K562 (cell line): Measurements from ENCODE around the gene TTC9C. TPM values are rescaled to one million over a fixed set of nuclear protein-coding genes. Genes with fewer than 3 reads are reported as not detected.

ENCODE experiments used
- ATF7 ChIP-seq: fragments of 450-650 bp; IDR thresholded peaks from 2 replicates; pipeline ENCODE4 v1.7.1; 2014; ENCODE audit warnings: mild to moderate bottlenecking, moderate library complexity
- CEBPG ChIP-seq, 3 experiments: fragments of 200-800 bp in 1 of 3; sonication (Bioruptor generic) in 1 of 3; sonication (generic) in 1 of 3; formaldehyde crosslinking in 1 of 3; IDR thresholded peaks in 2 of 3; conservative IDR thresholded peaks in 1 of 3; 2 replicates each; pipeline versions ENCODE4 v1.6.1 to v1.8.0; 2016 to 2022; ENCODE audit warnings: missing compliant biosample characterization in 2 of 3, missing genetic modification characterization in 2 of 3, mild to moderate bottlenecking in 1 of 3, missing genetic modification reagents in 1 of 3
- E2F4 ChIP-seq: sonication (generic); formaldehyde crosslinking; IDR thresholded peaks from 2 replicates; pipeline ENCODE4 v1.8.0; 2022; ENCODE audit warnings: mild to moderate bottlenecking, low read depth, missing genetic modification reagents
- JUND ChIP-seq, 2 experiments: IDR thresholded peaks; 2 replicates in 1 of 2; 3 replicates in 1 of 2; pipeline ENCODE4 v1.6.1; 2011; ENCODE audit warnings: borderline replicate concordance in 2 of 2, low read depth in 2 of 2, low read length in 2 of 2, improper control_type of control experiment in 1 of 2, missing biosample characterization in 1 of 2, missing genetic modification characterization in 1 of 2, missing genetic modification reagents in 1 of 2
- NELFE ChIP-seq: IDR thresholded peaks from 2 replicates; pipeline ENCODE4 v1.6.1; 2011; ENCODE audit warnings: mild to moderate bottlenecking; ENCODE audit not compliant: insufficient read depth, insufficient read length
- PCBP2 ChIP-seq: fragments of 200-400 bp; formaldehyde crosslinking; IDR thresholded peaks from 2 replicates; pipeline ENCODE4 v1.6.1; 2018; ENCODE audit warnings: low read length, low read depth, mild to moderate bottlenecking, moderate library complexity; ENCODE audit not compliant: poor library complexity, severe bottlenecking
- SIN3A ChIP-seq, 2 experiments: fragments of 150-350 bp in 1 of 2; IDR thresholded peaks; 2 replicates each; pipeline ENCODE4 v1.6.1; 2011 to 2016; ENCODE audit warnings: borderline replicate concordance in 2 of 2, low read depth in 2 of 2, low read length in 2 of 2, mild to moderate bottlenecking in 2 of 2, moderate library complexity in 2 of 2; ENCODE audit not compliant: control insufficient read depth in 1 of 2
- SRF ChIP-seq, 2 experiments: fragments of 250-450, 450-650 bp in 1 of 2; sonication (Bioruptor Pico) in 1 of 2; sonication (generic) in 1 of 2; formaldehyde crosslinking; IDR thresholded peaks; 2 replicates each; pipeline versions ENCODE4 v1.5.0 to v1.5.1; 2020 to 2022; ENCODE audit warnings: mild to moderate bottlenecking in 1 of 2, missing genetic modification reagents in 1 of 2
- TEAD1 ChIP-seq, 2 experiments: fragments of 450-650 bp in 1 of 2; sonication (generic) in 1 of 2; formaldehyde crosslinking; IDR thresholded peaks; 2 replicates each; pipeline versions ENCODE4 v1.4.0 to v1.8.0; 2020 to 2022; ENCODE audit warnings: mild to moderate bottlenecking in 2 of 2, missing genetic modification reagents in 1 of 2
- TFAP4 ChIP-seq: sonication (generic); formaldehyde crosslinking; IDR thresholded peaks from 2 replicates; pipeline ENCODE4 v1.8.0; 2022; ENCODE audit warnings: missing genetic modification reagents, mild to moderate bottlenecking, moderate library complexity, borderline replicate concordance
- ZBTB49 ChIP-seq: sonication (generic); formaldehyde crosslinking; IDR thresholded peaks from 2 replicates; pipeline ENCODE4 v1.8.0; 2022; ENCODE audit warnings: missing genetic modification reagents, mild to moderate bottlenecking, borderline replicate concordance
- ZC3H11A ChIP-seq: IDR thresholded peaks from 2 replicates; pipeline ENCODE4 v1.6.1; 2012; ENCODE audit warnings: low read depth, low read length, improper control_type of control experiment
- ZNF140 ChIP-seq: fragments of 250-450 bp; sonication (Bioruptor Pico); IDR thresholded peaks from 2 replicates; pipeline ENCODE4 v1.8.0; 2021; ENCODE audit warnings: moderate library complexity, mild to moderate bottlenecking, inconsistent platforms
- ZNF77 ChIP-seq: fragments of 250-450 bp; sonication (Bioruptor Pico); IDR thresholded peaks from 2 replicates; pipeline ENCODE4 v1.5.0; 2020
- polyA plus RNA-seq, 8 experiments: library from polyadenylated mRNA; depleted of rRNA in 4 of 8; stranded (reverse) in 5 of 8; unstranded in 3 of 8; fragments of >200 nt; fragmentation: Nextera tagmentation in 2 of 8; fragmentation: Illumina TruSeq in 1 of 8; extraction: Ambion mirVana in 2 of 8; extraction: Trizol in 1 of 8; gene quantifications; 2 replicates each; pipeline versions ENCODE4 v1.2.1 to v1.2.3, GENCODE V29; 2011 to 2014; ENCODE audit warnings: inconsistent platforms in 1 of 8, missing spikeins in 1 of 8
- total RNA-seq, 7 experiments: library from RNA; depleted of rRNA in 6 of 7; stranded (reverse); fragments of >200 nt in 6 of 7; fragmentation: Illumina TruSeq in 2 of 7; extraction: Trizol in 2 of 7; gene quantifications; 2 replicates each; pipeline versions ENCODE4 v1.2.1 to v1.2.3, GENCODE V29; 2011 to 2021; ENCODE audit warnings: low replicate concordance in 1 of 7
- TF ChIP-seq, protein P1 (sequence below): fragments of 250-450 bp; sonication (Bioruptor Pico); IDR thresholded peaks from 2 replicates; pipeline ENCODE4 v1.5.0; 2021
- TF ChIP-seq, protein P2 (sequence below), 3 experiments: IDR thresholded peaks in 2 of 3; conservative IDR thresholded peaks in 1 of 3; 2 replicates each; pipeline ENCODE4 v1.5.1; 2011 to 2012; ENCODE audit warnings: low read length in 3 of 3, mild to moderate bottlenecking in 3 of 3, control low read depth in 2 of 3, improper control_type of control experiment in 1 of 3, inconsistent platforms in 1 of 3, low read depth in 1 of 3, mixed read lengths in 1 of 3, moderate library complexity in 1 of 3; ENCODE audit not compliant: insufficient read depth in 2 of 3

TTC9C gene
- total and polyA plus RNA-seq, 9 of the 15 experiments (the other 6 are each of a cell fraction or from before 2014, with no cell fraction given): 32.8 to 59.0 (median 37.1) TPM

DNA sequence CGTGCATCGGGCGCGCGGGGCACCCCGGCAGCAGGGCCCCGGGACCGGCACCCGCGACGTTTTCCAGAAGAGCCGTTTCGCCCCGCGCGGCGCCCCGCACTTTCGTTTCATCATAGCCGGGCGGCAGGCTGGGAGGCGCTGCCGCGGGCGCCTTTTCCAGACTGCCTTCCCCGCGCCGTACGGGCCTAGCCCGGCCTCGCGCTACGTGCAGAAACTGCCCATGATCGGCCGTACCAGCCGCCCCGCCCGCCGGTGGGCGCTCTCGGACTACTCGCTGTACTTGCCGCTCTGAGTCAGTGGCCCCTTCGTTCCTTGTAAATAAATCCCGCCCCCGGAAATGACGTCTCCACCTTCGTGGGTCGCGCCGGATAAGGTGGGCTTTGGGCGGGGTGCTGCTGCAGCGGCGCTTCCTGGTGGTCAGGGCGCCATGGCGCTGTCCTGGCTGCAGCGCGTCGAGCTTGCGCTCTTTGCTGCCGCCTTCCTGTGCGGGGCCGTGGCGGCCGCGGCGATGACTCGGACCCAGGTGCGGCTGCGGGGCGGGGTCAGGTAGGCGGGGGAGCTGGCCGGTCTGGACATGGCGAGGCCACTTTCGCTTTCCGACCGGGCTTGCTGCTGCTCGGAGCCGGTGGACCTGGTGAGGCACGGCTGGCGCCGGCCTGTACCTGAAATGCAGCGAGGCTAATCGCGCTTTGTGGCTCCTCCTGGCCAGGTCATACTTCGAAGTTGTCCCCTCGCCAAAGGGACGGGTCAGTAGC lies 58.9 kb downstream of the TTC9C start, which contains the start of gene TMEM179B (continued):
- TF ChIP-seq TFAP4 (CRISPR knock-in tag): peak; percentile 95
- TF ChIP-seq CEBPG (CRISPR knock-in tag; IDR thresholded peaks at IDR 0.05): no peak
- TF ChIP-seq CEBPG (tag; conservative IDR thresholded peaks at IDR 0.05 in 1 of 2, IDR thresholded peaks at IDR 0.05 in 1 of 2): no peak
- TF ChIP-seq ZNF140 (CRISPR knock-in tag): no peak
- TF ChIP-seq ZBTB49 (CRISPR knock-in tag): no peak
- TF ChIP-seq JUND (IDR thresholded peaks at IDR 0.05; ENCODE audit: borderline replicate concordance, low read depth, low read length): peak; percentile 89
- peak; percentile 73; the same call in 2 of the 3 replicates for TF ChIP-seq JUND (tag; IDR thresholded peaks at IDR 0.05; ENCODE audit: borderline replicate concordance, low read depth, low read length)
- peak; percentile 91 for TF ChIP-seq ATF7
- peak; percentile 13 to 58; a peak in 3 of 4 replicates for TF ChIP-seq SIN3A (IDR thresholded peaks at IDR 0.05; ENCODE audit: borderline replicate concordance in 2 of 2, control insufficient read depth in 1 of 2, low read depth in 2 of 2, low read length in 2 of 2)
- TF ChIP-seq ZC3H11A: no peak
- peak; percentile 74 for TF ChIP-seq E2F4 (CRISPR knock-in tag)
- TF ChIP-seq PCBP2: peak; percentile 57
- TF ChIP-seq ZNF77 (CRISPR knock-in tag): no peak
- TF ChIP-seq, protein P1, sequence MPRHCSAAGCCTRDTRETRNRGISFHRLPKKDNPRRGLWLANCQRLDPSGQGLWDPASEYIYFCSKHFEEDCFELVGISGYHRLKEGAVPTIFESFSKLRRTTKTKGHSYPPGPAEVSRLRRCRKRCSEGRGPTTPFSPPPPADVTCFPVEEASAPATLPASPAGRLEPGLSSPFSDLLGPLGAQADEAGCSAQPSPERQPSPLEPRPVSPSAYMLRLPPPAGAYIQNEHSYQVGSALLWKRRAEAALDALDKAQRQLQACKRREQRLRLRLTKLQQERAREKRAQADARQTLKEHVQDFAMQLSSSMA (CRISPR knock-in tag): peak; percentile 63
- TF ChIP-seq, protein P2, sequence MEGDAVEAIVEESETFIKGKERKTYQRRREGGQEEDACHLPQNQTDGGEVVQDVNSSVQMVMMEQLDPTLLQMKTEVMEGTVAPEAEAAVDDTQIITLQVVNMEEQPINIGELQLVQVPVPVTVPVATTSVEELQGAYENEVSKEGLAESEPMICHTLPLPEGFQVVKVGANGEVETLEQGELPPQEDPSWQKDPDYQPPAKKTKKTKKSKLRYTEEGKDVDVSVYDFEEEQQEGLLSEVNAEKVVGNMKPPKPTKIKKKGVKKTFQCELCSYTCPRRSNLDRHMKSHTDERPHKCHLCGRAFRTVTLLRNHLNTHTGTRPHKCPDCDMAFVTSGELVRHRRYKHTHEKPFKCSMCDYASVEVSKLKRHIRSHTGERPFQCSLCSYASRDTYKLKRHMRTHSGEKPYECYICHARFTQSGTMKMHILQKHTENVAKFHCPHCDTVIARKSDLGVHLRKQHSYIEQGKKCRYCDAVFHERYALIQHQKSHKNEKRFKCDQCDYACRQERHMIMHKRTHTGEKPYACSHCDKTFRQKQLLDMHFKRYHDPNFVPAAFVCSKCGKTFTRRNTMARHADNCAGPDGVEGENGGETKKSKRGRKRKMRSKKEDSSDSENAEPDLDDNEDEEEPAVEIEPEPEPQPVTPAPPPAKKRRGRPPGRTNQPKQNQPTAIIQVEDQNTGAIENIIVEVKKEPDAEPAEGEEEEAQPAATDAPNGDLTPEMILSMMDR (IDR thresholded peaks at IDR 0.05 in 2 of 3, conservative IDR thresholded peaks at IDR 0.05 in 1 of 3; ENCODE audit: insufficient read depth in 2 of 3, low read depth in 1 of 3, low read length in 3 of 3): peak; percentile 67 to 90 (median 81)
- no peak for TF ChIP-seq NELFE
- TF ChIP-seq SRF (CRISPR knock-in tag; IDR thresholded peaks at IDR 0.05): peak in 1 of 2 experiments; percentile 72; a peak in 2 of 4 replicates
- peak; percentile 16 to 57; a peak in 1 of 4 replicates for TF ChIP-seq TEAD1 (CRISPR knock-in tag; IDR thresholded peaks at IDR 0.05)
